Osteoblast (primary cell): ENCODE measurements around the gene BIRC6. TPM values are rescaled to one million over a fixed set of nuclear protein-coding genes. Genes with fewer than 3 reads are reported as not detected.

Experiments
- DNase-seq: peaks from one replicate; pipeline ENCODE4 v3.0.0; 2011; ENCODE audit warnings: low spot score, mixed read lengths; ENCODE audit not compliant: insufficient read length; ENCODE audit errors: missing footprints
- H2AFZ ChIP-seq: 2 replicates; pipeline ENCODE4 v1.6.0; 2011; ENCODE audit warnings: mild to moderate bottlenecking, low read length
- H3K27ac ChIP-seq: 2 replicates; pipeline ENCODE4 v1.5.1; 2011; ENCODE audit warnings: mild to moderate bottlenecking, low read depth, low read length, moderate library complexity
- H3K27me3 ChIP-seq: 2 replicates; pipeline ENCODE4 v1.6.0; 2012; ENCODE audit warnings: mild to moderate bottlenecking, control low read depth, inconsistent platforms, low read length, moderate library complexity; ENCODE audit not compliant: insufficient read depth
- H3K36me3 ChIP-seq: 2 replicates; pipeline ENCODE4 v1.5.1; 2011; ENCODE audit warnings: mild to moderate bottlenecking, low read length, control low read depth, moderate library complexity; ENCODE audit not compliant: insufficient read depth
- H3K4me1 ChIP-seq: 2 replicates; pipeline ENCODE4 v1.5.1; 2011; ENCODE audit warnings: mild to moderate bottlenecking, low read length, control low read depth, moderate library complexity; ENCODE audit not compliant: insufficient read depth
- H3K4me2 ChIP-seq: 2 replicates; pipeline ENCODE4 v1.6.0; 2011; ENCODE audit warnings: mild to moderate bottlenecking, low read length; ENCODE audit not compliant: insufficient read depth
- H3K4me3 ChIP-seq: fragments of 200-600 bp; sonication (generic); 3 replicates; pipeline ENCODE4 v1.5.1; 2012; ENCODE audit warnings: mild to moderate bottlenecking, low read length, inconsistent platforms; ENCODE audit not compliant: insufficient read depth
- H3K79me2 ChIP-seq: 2 replicates; pipeline ENCODE4 v1.6.0; 2012; ENCODE audit warnings: mild to moderate bottlenecking, low read length, control low read depth, inconsistent platforms; ENCODE audit not compliant: insufficient read depth
- H3K9me3 ChIP-seq: 2 replicates; pipeline ENCODE4 v1.5.1; 2011; ENCODE audit warnings: low read depth, low read length, control low read depth
- H4K20me1 ChIP-seq: 2 replicates; pipeline ENCODE4 v1.6.0; 2012; ENCODE audit warnings: mild to moderate bottlenecking, low read length, control low read depth; ENCODE audit not compliant: insufficient read depth
- total RNA-seq: library from RNA; depleted of rRNA; stranded (reverse); fragments of >200 nt; gene quantifications from 2 replicates; pipeline ENCODE4 v1.2.3, GENCODE V29; 2012
- TF ChIP-seq, protein P1 (sequence below): IDR thresholded peaks from 2 replicates; pipeline ENCODE4 v1.5.1; 2011; ENCODE audit warnings: mild to moderate bottlenecking, low read depth, low read length, moderate library complexity; ENCODE audit errors: extremely low read depth

Gene BIRC6
- total RNA-seq, 1 donor, result 144 TPM

DNA sequence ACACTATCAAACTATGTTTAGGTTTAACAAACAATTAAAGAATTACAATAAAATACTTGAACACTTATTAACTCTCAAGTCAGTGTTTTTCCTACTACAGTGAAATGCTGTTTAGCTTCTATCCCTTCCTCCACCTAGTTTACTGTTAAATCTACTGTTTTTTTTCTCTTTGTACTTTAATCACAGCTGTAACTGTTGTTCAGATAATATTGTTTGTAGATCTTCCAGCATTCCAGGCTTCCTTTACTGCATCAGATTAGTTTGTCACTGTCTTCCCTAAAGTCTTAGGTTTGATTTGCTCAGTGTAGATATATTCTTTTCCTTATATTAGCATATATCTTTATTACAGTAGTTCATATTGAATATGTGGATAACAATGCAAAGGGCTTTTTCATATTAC, 22.5 kb downstream of the BIRC6 start:
- Histone ChIP-seq H3K27me3 (no peaks in the 10 kb centered on the region), H3K4me1 (peaks cover 12% of the 10 kb centered on the region), H3K4me2 (no peak overlapping the region), H2AFZ (no peak overlapping the region), H3K27ac (no peak overlapping the region), H4K20me1 (peaks cover 24% of the 10 kb centered on the region), H3K36me3 (peaks cover 28% of the 10 kb centered on the region), H3K9me3 (no peaks in the 10 kb centered on the region), H3K79me2 (peaks cover 87% of the 10 kb centered on the region), H3K4me3 (no peak overlapping the region)
- DNase-seq, result no peak
- TF ChIP-seq, protein P1, sequence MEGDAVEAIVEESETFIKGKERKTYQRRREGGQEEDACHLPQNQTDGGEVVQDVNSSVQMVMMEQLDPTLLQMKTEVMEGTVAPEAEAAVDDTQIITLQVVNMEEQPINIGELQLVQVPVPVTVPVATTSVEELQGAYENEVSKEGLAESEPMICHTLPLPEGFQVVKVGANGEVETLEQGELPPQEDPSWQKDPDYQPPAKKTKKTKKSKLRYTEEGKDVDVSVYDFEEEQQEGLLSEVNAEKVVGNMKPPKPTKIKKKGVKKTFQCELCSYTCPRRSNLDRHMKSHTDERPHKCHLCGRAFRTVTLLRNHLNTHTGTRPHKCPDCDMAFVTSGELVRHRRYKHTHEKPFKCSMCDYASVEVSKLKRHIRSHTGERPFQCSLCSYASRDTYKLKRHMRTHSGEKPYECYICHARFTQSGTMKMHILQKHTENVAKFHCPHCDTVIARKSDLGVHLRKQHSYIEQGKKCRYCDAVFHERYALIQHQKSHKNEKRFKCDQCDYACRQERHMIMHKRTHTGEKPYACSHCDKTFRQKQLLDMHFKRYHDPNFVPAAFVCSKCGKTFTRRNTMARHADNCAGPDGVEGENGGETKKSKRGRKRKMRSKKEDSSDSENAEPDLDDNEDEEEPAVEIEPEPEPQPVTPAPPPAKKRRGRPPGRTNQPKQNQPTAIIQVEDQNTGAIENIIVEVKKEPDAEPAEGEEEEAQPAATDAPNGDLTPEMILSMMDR, result no peak

DNA sequence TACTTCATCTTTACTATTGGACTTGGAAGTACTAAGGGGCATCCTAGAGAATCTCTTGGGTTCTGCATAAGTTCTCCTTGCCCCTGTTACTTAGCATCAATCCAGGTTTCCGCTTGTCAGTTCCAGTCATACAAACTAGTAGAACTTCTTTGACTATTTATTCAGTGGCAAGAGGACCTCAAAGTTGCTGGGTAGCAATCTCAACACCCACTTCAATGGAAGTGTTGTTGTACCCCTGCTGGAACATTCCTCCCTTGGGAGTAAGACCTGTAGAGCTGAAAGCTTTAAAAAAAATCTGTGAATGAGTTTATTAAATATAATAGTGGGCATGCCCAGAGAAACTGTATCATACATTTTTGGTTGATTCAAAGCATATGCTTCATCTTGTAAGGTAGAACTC, 27.0 kb downstream of the BIRC6 start:
- H2AFZ ChIP-seq, result no peak overlapping the region
- H4K20me1 ChIP-seq, result peaks cover 14% of the 10 kb centered on the region
- no peaks in the 10 kb centered on the region for H3K9me3 ChIP-seq
- peaks cover 86% of the 10 kb centered on the region for H3K79me2 ChIP-seq
- no peak overlapping the region for H3K4me3 ChIP-seq
- H3K4me1 ChIP-seq, result no peaks in the 10 kb centered on the region
- H3K36me3 ChIP-seq, result peaks cover 49% of the 10 kb centered on the region
- TF ChIP-seq, protein P1, result no peak
- H3K27me3 ChIP-seq, result no peaks in the 10 kb centered on the region
- DNase-seq, result no peak
- no peak overlapping the region for H3K27ac ChIP-seq
- no peak overlapping the region for H3K4me2 ChIP-seq

DNA sequence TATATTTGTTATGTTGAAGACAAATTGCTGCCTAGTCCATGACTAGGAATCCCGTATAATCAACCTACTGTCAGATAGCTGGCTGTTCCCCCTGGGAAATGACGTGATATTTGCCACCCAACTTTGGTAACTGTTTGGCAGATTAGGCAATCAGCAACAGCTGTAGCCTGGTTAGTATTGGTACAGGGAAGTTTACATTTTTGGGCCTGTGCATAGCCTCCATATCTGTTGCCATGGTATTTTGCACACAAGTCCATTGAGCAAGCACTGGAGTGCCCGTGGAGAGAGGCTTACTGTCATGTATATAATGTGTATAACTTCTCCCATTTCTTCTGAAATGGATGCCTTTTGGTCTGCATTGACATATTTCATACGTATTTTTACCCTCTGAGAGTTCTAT, 27.7 kb downstream of the BIRC6 start:
- no peak for DNase-seq

DNA sequence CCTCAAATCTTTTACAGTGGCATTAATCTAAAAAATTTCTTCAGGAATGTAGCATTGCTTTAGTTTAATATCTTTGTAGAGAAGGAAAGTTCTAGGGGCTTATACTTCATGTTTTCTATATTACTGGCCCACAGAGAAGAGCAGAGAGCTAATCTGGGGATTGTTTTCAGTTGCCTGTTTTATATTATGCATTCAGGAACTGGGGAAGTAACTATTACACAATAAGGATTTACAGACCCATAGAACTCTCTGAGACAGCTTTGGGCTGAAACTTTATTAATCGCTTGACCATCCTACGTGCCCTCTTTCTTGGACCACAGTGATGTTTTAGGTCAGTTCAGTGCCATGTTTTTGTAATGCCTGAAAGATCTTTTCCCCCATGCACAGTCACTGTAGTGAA, 29.9 kb downstream of the BIRC6 start:
- Histone ChIP-seq H3K4me2 (no peak overlapping the region), H3K79me2 (peaks cover 83% of the 10 kb centered on the region), H3K9me3 (no peaks in the 10 kb centered on the region), H3K27me3 (no peaks in the 10 kb centered on the region), H3K27ac (no peak overlapping the region), H3K4me1 (no peaks in the 10 kb centered on the region), H2AFZ (no peak overlapping the region), H3K36me3 (peaks cover 50% of the 10 kb centered on the region), H3K4me3 (no peak overlapping the region), H4K20me1 (peaks cover 14% of the 10 kb centered on the region)
- TF ChIP-seq, protein P1, result no peak
- DNase-seq, result no peak

More for the DNA sequence above, 27.7 kb downstream of the BIRC6 start:
- no peak overlapping the region for H2AFZ ChIP-seq
- no peaks in the 10 kb centered on the region for H3K27me3 ChIP-seq
- TF ChIP-seq, protein P1, result no peak
- H3K79me2 ChIP-seq, result peaks cover 82% of the 10 kb centered on the region
- H3K27ac ChIP-seq, result no peak overlapping the region
- no peak overlapping the region for H3K4me3 ChIP-seq
- H4K20me1 ChIP-seq, result peaks cover 14% of the 10 kb centered on the region
- H3K9me3 ChIP-seq, result no peaks in the 10 kb centered on the region
- H3K4me1 ChIP-seq, result no peaks in the 10 kb centered on the region
- no peak overlapping the region for H3K4me2 ChIP-seq
- H3K36me3 ChIP-seq, result peaks cover 56% of the 10 kb centered on the region
